DMS53 treated with DMSO at 0.1 percent for 48 hours (cell line): Measurements from ENCODE around the gene TRAPPC12.
A peak's percentile ranks its signal among the peaks of the same experiment; 100 is the strongest.
"Not testable (repeated sequence)": the region's sequence is repeated elsewhere in the genome, so short reads cannot be mapped to it uniquely, and the experiment has no call there.

ENCODE experiments used
- DNase-seq: peaks from one replicate; lab custom pipeline; 2025; ENCODE audit not compliant: unreplicated experiment; lab: John Stamatoyannopoulos, UW

The TRAPPC12 gene

DNA sequence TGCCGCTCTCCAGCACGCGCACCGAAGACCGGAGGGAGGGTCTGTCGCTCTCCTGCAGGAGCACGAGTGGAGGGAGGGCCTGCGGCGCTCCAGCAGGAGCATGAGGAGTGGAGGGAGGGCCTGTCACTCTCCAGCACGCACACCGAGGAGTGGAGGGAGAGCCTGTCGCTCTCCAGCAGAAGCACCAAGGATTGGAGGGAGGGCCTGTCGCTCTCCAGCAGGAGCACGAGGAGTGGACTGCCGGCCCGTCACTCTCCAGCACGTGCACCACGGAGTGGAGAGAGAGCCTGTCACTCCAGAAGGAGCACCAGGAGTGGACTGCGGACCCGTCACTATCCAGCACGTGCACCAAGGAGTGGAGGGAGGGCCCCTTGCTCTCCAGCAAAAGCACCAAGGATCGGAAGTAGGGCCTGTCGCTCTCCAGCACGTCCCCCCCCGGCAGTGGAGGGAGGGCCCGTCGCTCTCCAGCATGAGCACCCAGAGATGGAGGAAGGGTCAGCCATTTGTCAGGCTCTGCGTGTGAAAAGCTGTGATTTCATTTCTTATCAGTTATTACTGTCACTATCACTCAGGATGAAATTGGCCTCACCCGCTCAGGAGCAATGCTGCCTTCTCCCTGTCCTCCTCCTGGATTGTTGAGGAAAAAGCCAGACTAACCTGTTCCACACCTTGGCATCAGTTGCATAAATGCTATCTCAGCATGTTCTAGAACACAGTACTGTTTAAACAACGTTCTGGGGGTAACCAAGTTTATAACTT is 103.9 kb downstream of the TRAPPC12 start:
- peak; percentile 85 for DNase-seq

DNA sequence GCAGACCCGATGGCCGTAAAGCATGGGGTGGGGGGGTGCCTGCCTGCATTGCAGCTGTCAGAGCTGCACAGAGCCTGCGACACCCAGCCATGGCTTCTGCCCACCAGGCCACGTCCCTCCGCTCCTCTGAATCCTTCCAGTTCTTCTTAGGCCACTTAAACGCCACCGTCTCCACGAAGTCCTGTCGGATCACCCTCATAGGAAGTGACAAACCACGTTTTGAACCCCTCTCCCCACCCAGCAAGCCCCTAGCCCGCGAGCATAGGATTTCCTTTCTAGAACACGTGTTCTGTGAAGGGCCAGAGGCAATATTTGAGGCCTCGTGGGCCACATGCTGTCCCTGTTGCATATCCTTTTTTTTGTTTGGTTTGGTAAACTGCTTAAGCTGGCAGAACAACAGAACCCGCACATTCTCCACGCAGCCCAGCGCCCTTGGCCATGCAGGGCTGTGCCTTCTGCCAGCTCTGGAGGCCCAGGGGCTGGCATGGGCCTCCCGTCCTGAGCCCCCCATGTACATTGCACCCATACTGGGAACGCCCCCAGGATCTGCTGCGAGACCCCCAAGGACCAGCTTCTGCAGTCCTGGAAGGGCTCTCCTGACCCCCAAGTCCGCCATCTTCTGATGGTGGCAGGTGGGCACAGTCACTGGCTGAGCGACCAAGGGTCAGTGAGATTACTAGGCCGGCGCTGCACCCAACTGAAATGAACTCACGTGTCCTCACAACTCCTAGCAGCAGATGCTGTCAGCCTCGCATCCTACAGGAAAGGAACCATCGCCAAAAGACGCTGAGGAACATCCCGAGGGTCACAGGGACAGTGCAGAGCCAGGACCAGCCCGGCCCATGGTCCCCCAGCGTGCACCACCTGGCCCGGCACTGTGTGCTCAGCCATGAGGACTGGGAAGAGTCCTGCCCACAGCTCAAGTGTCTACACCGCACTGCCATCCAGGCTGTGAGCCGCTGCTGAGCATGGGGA is 104.8 kb downstream of the TRAPPC12 start:
- no peak for DNase-seq

GRCh38 chr2:3485166-3485565 is 105.7 kb downstream of the TRAPPC12 start:
- no peak for DNase-seq

GRCh38 chr2:3486047-3487027 is 106.8 kb downstream of the TRAPPC12 start:
- DNase-seq, result no peak

DNA sequence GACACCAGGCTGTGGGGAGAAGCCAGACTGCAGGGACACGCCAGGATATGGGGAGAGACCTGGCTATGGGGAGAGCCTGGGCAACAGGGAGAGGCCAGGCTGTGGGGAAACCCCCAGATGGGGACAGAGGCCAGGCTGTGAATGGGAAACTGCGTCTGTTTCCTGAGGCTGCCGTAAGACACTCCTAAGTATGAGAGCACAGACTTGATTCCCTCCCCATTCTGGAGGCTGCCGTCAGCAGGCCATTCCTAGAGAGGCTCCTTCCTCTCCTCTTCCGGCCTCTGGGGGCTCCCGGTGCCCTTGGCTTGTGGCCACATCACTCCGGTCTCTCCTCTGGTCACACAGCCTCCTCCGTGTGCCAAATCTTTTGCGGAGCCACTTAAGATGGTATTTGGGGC is 107.5 kb downstream of the TRAPPC12 start:
- DNase-seq, result no peak

DNA sequence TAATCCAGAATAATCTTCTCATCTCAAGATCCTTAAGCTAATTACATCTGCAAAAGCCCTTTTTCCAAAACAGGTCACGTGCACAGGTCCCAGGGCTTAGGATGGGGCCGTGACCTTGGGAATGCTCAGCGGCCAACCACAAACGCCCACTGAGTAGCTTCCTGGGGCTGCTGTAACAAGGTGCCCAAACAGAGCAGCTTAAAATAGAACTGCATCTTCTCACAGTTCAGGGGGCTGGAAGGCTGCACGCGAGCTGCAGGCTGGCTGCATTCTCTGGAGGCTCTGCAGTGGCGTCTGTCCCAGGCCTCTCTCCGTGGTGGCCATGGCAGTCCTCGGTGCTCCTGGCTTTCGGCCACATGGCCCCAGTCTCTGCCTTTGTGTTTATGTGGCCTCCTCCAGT is 107.9 kb downstream of the TRAPPC12 start:
- no peak for DNase-seq

- DNase-seq, result no peak
Observed at GRCh38 chr2:3488061-3488531, 108.6 kb downstream of the TRAPPC12 start.

- DNase-seq, result no peak
Observed at GRCh38 chr2:3488855-3489763, 109.6 kb downstream of the TRAPPC12 start.

DNA sequence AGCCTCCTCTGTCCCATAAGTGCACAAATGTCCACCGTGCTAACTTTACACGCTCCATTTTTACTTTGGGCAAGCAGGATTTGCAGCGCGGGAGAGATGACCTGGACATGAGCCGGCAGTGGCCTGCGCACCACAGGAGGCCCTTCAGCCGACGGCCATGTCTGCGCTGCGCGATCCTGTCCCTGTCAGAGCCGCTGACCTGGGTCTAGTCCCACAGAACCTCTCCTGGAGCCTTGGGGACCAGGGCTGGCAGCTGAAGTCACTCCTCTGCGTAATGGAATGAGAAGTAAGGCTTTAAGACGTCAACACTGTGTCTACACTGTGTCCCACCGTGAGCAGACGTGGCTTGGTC is 110.2 kb downstream of the TRAPPC12 start:
- no peak for DNase-seq

DNA sequence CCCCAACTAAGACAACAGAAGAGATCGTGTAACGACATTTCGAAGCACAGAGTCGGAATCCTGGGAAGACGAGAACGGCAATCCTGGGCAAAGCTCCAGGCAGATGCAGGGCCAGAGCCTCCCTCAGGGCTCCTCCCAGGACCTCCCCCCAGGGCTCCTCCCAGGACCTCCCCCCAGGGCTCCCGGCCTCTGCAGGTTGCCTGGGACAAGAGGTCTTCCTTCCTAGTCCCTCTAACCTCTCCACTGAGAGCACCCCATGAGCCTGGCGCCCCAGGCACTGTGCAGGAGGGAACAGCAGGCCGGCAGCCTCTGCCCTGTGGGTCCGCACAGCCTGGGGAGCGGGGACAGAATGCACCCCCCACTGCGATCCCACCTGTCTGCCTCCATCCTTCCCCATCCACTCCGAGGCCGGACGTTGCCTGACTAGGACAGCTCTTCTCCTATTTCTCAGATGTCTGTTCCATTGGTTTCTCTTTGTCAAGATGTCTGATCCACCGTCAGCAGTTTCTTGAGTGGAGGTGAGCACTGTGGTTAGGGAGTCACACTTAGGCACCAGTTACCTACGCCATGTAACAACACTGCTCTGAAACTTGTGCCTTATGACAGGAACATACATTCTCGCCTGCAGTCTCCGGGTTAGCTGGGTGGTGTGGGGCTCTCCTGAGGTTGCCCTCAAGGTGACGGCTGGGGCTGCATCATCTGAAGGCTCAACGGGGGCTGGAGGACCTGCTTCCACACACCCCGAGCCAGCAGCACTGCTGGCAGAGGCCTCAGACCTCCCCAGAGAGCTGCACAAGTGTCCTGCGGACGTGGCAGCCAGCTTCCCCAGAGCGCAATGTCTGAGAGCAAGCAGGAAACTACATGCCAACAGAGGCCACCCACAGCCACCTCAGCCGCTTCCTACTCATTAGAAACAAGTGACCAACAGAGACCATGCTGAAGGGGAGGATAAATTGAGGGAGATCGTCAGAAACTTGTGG is 111.0 kb downstream of the TRAPPC12 start:
- DNase-seq, result no peak

DNA sequence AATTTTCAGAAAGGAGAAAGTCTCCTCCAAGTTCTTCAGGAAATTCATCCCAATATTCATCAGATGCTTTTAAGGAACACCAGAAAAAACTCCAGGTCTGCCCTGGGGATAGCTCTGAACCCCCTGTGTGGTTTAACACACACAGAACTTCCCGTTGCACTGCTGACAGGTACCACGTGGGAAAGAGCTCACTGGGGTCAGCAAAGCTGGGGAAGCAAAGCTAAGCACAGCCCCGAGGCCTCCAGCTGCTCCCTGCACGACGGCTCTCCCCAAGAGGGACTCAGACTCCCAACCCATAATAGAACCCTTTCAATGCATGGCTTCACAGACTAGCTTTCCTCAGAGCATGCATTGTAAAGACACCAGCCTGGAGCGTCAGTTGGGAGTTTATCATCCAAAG is 111.8 kb downstream of the TRAPPC12 start:
- no peak for DNase-seq

DNA sequence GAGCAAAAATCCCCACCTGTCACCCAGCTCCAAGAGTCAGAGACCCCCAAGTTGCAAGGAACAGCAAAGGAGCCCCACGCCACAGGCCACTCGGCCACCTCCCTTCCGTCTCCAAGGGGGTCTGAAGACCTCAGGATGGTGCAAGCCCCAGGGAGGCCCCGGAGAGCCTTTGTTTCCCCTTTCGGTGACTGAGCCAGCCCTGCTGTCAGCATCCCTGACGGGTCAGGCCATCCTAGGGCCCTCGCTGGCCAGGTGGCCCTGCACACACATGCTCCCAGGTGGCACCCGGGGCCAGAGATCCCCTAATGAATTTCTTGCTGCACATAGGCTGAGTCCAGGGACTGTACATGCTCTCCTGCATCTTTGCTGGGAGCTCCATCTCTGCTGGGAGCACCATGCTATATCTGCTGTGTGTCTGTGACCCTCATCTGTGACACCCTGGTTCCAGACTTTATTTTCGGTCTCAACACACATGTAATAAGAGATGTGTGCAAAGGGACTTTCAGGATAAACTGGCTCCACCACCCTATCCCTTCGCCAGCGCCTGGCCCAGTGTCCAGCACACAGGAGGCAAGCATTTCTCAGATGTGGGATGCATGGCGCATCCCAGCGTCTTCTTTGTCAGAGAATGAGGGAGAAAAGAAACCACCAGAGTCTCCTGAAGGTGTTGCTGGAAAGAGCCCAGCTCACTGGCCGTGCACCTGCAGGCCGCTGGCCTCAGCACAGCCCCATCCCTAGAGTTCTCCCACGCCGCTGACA is 112.4 kb downstream of the TRAPPC12 start:
- DNase-seq, result no peak

DNA sequence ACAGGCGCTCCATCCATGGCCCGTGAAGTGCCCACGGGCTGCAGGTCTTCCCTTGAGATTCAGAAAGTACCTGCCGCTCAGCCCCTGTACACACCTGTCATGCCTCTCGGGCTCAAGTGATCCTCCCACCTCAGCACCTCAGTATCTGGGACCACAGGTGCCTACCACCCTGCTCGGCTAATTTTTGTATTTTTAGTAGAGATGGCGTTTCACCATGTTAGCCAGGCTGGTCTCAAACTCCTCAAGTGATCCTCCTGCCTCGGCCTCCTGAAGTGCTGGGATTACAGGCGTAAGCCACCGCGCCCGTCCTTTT is 112.9 kb downstream of the TRAPPC12 start:
- DNase-seq, result not testable (repeated sequence)

- no peak for DNase-seq
Observed at GRCh38 chr2:3492951-3493614, 113.6 kb downstream of the TRAPPC12 start.

DNA sequence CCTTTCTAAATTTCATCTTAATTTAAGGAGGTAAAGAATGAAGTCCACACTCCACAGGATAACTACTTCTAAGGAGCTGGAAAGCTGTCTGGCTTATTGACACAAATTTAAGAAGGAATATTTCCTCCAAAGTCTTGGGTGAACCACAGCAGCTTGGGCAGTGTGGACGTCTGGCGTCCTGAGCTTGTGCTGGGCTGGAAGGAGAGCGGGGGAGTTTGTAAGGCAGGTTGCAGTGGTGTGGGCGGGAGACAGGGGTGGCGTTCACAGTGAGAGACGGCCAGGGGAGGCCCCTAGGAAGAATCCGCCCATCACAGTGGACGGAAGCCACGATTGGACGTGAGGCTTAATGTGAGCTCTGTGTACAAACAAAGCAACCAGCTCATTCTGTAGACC is 114.1 kb downstream of the TRAPPC12 start:
- DNase-seq, result no peak

- no peak for DNase-seq
Observed at GRCh38 chr2:3494984-3495666, 115.6 kb downstream of the TRAPPC12 start.

DNA sequence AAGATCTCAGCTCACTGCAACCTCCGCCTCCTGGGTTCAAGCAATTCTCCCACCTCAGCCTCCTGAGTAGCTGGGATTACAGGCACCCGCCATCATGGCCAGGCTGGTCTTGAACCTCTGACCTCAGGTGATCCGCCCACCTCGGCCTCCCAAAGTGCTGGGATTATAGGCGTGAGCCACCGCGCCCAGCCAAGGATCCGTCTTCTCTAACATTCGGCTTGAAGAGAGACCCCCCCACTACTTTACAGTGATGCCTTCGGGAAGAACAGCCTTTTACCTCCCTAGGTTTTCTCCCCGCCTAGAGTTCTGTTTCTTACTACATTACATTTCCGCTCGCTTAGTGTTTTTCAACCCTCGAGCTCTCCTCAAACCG is 117.2 kb downstream of the TRAPPC12 start:
- DNase-seq, result not testable (repeated sequence)
